ENCODE measurements around the gene SP140L. TPM values are rescaled to one million over a fixed set of nuclear protein-coding genes. Genes with fewer than 3 reads are reported as not detected.

The SP140L gene
- polyA plus RNA-seq, 1 of the 3 experiments (the other 2 are of a cell fraction) = 13.5 TPM

- Histone ChIP-seq H3K9me3 (0 out of 2 replicates have a peak, but pooled peaks cover 3% of the 10 kb centered on the region), H4K20me1 (ENCODE audit: insufficient read depth) (no peaks in the 10 kb centered on the region), H3K27me3 (ENCODE audit: insufficient read depth) (no peaks in the 10 kb centered on the region), H3K9me2 (no peaks in the 10 kb centered on the region), H3K4me1 (ENCODE audit: control insufficient read depth in 1 of 2, insufficient read depth in 2 of 2, low read depth in 1 of 2, low read length in 1 of 2) (no peaks in the 10 kb centered on the region), H3F3A (replicated peaks; ENCODE audit: insufficient read depth) (no peaks in the 10 kb centered on the region), H3K36me3 (replicated peaks in 1 of 2; ENCODE audit: control insufficient read depth in 1 of 2, insufficient read depth in 2 of 2, low read length in 1 of 2) (peaks cover 27 to 96% of the 10 kb centered on the region in 2 experiments), H2AFZ (ENCODE audit: low read depth) (no peak overlapping the region), H3K4me3 (ENCODE audit: low read depth in 2 of 2, low read length in 1 of 2) (no peak overlapping the region), H3K9ac (no peak overlapping the region), H3K79me2 (ENCODE audit: insufficient read depth) (peaks cover 10% of the 10 kb centered on the region; the same call in 1 of the 2 replicates), H3K27ac (ENCODE audit: low read depth in 2 of 2, low read length in 1 of 2) (no peak overlapping the region), H3K4me2 (no peak overlapping the region)
- ChIA-PET POLR2A (no interaction called here), CTCF (no interaction called here)
- WGBS (ENCODE audit: low lambda C conversion rate) = 68% methylated on average over 6 of the region's 6 CpGs
- DNase-seq = no peak
- TF ChIP-seq FOXM1 (IDR thresholded peaks at IDR 0.05; ENCODE audit: low read depth) (no peak), CHD2 (IDR thresholded peaks at IDR 0.05; ENCODE audit: low read length, partially characterized antibody) (no peak), ZBTB33 (IDR thresholded peaks at IDR 0.05; ENCODE audit: borderline replicate concordance, low read depth) (no peak), JUND (IDR thresholded peaks at IDR 0.05) (no peak), EZH2phosphoT487 (IDR thresholded peaks at IDR 0.05; ENCODE audit: borderline replicate concordance, low read depth) (no peak), FOSL2 (IDR thresholded peaks at IDR 0.05; ENCODE audit: borderline replicate concordance, low read depth) (no peak), TAF1 (IDR thresholded peaks at IDR 0.05; ENCODE audit: borderline replicate concordance, low read depth, low read length) (no peak), SMC3 (IDR thresholded peaks at IDR 0.05; ENCODE audit: low read depth, low read length) (no peak), MXI1 (IDR thresholded peaks at IDR 0.05; ENCODE audit: low read depth, low read length) (no peak), RCOR1 (IDR thresholded peaks at IDR 0.05; ENCODE audit: low read length) (no peak)
Measured at GRCh38 chr2:230449901-230450467, 123.0 kb downstream of the SP140L start.

GRCh38 chr2:230453006-230453405 is 126.0 kb downstream of the SP140L start:
- no peak overlapping the region for H3K4me2 ChIP-seq
- ChIA-PET CTCF (no interaction called here), POLR2A (no interaction called here)
- no peak overlapping the region for H2AFZ ChIP-seq (ENCODE audit: low read depth)
- peaks cover 16 to 95% of the 10 kb centered on the region in 2 experiments for H3K36me3 ChIP-seq (replicated peaks in 1 of 2; ENCODE audit: control insufficient read depth in 1 of 2, insufficient read depth in 2 of 2, low read length in 1 of 2)
- TF ChIP-seq RAD21 (IDR thresholded peaks at IDR 0.05; ENCODE audit: low read length) (no peak), MEF2A (IDR thresholded peaks at IDR 0.05; ENCODE audit: borderline replicate concordance, low read depth) (no peak), TEAD4 (IDR thresholded peaks at IDR 0.05; ENCODE audit: borderline replicate concordance, insufficient read depth) (no peak), USF2 (IDR thresholded peaks at IDR 0.05; ENCODE audit: borderline replicate concordance, low read depth, low read length) (no peak), ELF1 (IDR thresholded peaks at IDR 0.05) (no peak), REST (IDR thresholded peaks at IDR 0.05; ENCODE audit: low read depth, low read length) (no peak), SIN3A (IDR thresholded peaks at IDR 0.05; ENCODE audit: borderline replicate concordance, low read depth, low read length) (no peak), ZBTB33 (IDR thresholded peaks at IDR 0.05; ENCODE audit: borderline replicate concordance, low read depth) (no peak), JUND (IDR thresholded peaks at IDR 0.05) (no peak)
- H3K27me3 ChIP-seq (ENCODE audit: insufficient read depth) = no peaks in the 10 kb centered on the region
- DNase-seq = no peak
- H4K20me1 ChIP-seq (ENCODE audit: insufficient read depth) = no peaks in the 10 kb centered on the region
- H3K27ac ChIP-seq (ENCODE audit: low read depth in 2 of 2, low read length in 1 of 2) = no peak overlapping the region
- H3K79me2 ChIP-seq (ENCODE audit: insufficient read depth) = peaks cover 6% of the 10 kb centered on the region; the same call in 1 of the 2 replicates
- no peak overlapping the region for H3K4me3 ChIP-seq (ENCODE audit: low read depth in 2 of 2, low read length in 1 of 2)
- no peaks in the 10 kb centered on the region for H3K4me1 ChIP-seq (ENCODE audit: control insufficient read depth in 1 of 2, insufficient read depth in 2 of 2, low read depth in 1 of 2, low read length in 1 of 2)
- no peaks in the 10 kb centered on the region for H3F3A ChIP-seq (replicated peaks; ENCODE audit: insufficient read depth)
- 0 out of 2 replicates have a peak, but pooled peaks cover 10% of the 10 kb centered on the region for H3K9me3 ChIP-seq
- no peaks in the 10 kb centered on the region for H3K9me2 ChIP-seq
- WGBS (ENCODE audit: low lambda C conversion rate) = 80% methylated on average over 2 of the region's 2 CpGs
- H3K9ac ChIP-seq = no peak overlapping the region

Data from SK-N-SH (cell line).